Astrocyte of the cerebellum (primary cell): ENCODE measurements around the gene AMDHD1.
A peak's percentile ranks its signal among the peaks of the same experiment; 100 is the strongest.

Experiments used
- DNase-seq: peaks from one replicate; pipeline ENCODE4 v3.0.0-alpha.2; 2011; ENCODE audit warnings: low read depth
- H3K4me3 ChIP-seq: 2 replicates; pipeline ENCODE4 v1.5.1; 2011; ENCODE audit warnings: mild to moderate bottlenecking, low read depth, low read length, moderate library complexity
- in situ Hi-C: cut with HindIII; loops from 2 replicates; pipeline ENCODE4 v1.10.0; 2017; ENCODE audit warnings: low sequenced_read_pairs
- TF ChIP-seq, protein P1 (sequence below): IDR thresholded peaks from 2 replicates; pipeline ENCODE4 v1.5.1; 2012; ENCODE audit warnings: low read length, low read depth, moderate library complexity, mild to moderate bottlenecking; ENCODE audit errors: missing control alignments

AMDHD1 gene

DNA sequence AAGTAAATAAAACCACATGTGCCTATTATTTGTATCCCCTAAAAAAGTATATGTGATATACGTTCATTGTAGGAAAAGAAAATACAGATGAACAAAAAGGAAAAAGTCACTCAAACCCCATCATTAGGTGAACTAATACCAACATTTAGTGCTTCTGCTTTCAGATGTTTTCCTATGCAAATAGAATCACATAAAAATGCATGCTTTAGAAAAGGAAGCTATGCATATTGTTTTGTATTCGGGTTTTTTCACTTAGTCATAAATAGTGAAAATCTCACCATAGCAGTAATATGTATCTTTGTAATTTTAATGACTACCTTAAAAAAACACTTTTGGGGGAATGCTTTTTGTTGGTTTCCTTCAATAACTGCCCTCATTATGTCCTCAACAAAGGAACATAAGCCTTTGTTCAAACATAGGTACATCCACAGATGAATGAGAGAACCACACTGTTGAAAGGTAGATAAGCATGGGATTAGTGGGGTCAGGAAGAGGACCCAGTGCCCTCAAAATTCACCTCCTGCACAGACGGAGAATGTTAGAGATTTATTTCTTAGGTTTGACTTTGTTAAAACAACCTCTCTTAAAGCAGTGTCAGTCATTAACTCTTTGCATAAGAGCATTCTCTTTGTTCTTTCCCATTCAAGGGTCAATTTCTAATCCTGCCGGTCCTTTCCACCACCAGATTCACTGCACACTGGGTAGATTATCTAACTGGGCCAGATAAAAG, 6.5 kb downstream of the AMDHD1 start:
- in situ Hi-C loops, result no loop called here
- H3K4me3 ChIP-seq, result no peak overlapping the region
- DNase-seq, result no peak
- TF ChIP-seq, protein P1, sequence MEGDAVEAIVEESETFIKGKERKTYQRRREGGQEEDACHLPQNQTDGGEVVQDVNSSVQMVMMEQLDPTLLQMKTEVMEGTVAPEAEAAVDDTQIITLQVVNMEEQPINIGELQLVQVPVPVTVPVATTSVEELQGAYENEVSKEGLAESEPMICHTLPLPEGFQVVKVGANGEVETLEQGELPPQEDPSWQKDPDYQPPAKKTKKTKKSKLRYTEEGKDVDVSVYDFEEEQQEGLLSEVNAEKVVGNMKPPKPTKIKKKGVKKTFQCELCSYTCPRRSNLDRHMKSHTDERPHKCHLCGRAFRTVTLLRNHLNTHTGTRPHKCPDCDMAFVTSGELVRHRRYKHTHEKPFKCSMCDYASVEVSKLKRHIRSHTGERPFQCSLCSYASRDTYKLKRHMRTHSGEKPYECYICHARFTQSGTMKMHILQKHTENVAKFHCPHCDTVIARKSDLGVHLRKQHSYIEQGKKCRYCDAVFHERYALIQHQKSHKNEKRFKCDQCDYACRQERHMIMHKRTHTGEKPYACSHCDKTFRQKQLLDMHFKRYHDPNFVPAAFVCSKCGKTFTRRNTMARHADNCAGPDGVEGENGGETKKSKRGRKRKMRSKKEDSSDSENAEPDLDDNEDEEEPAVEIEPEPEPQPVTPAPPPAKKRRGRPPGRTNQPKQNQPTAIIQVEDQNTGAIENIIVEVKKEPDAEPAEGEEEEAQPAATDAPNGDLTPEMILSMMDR, result no peak

DNA sequence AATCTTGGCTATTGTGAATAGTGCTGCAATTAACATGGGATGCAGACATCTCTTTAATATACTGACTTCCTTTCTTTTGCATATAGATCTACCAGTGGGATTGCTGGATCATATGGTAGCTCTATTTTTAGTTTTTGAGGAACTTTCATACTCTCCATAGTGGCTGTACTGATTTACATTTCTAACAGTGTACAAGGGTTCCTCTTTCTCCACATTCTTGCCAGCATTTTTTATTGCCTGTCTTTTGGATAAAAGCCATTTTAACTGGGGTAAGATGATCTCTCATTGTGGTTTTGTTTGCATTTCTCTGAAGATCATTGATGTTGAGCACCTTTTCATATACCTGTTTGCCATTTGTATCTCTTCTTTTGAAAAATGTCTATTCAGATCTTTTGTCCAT, 8.4 kb downstream of the AMDHD1 start:
- TF ChIP-seq, protein P1, result no peak
- in situ Hi-C loops, result no loop called here
- DNase-seq, result no peak
- no peak overlapping the region for H3K4me3 ChIP-seq

DNA sequence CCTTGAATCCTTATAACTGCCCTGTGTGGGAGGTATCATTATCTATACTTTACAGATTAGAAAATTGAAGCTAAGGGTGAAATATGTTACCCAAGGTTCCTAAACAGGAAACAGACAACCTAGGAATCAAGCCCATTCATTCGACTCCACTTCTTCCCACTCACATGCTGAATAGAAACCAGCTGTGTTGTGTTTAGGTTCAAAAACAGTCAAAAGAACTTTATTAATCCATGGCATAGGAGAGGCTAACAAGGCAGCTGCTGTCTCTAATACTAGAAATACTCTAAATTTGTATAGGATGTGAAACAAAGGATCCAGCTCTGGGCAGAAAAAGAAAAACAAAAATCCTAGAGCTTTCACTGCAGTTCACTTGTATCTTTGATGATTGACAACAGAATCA, 9.9 kb downstream of the AMDHD1 start:
- no peak overlapping the region for H3K4me3 ChIP-seq
- DNase-seq, result no peak
- in situ Hi-C loops, result no loop called here

DNA sequence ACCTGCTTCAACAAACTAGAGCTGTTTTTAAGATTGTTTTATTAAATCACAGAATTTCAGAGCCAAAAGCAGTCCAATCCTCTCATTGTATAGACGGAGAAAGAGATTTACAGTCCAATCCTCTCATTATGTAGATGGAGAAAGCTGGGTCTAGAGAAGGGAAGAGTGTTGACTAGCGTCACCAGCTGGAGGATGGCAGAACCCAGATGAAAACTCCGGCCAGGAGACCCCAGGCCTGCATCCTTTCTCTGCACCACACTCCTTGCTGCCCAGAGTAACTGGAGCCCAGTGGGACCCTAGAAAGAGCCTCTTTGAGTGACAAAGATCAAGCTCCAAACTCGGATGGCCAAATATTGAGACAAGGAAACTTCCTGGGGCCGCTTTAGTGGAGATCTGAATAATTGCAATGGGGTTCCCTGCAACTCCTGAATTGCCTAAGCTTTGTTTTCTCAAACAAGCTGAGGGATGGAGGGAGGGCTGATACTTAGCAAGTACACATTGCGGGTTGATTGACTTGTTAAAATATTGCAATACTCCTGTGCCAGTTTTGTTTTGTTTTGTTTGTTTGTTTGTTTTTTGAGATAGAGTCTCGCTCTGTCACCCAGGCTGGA, 12.5 kb downstream of the AMDHD1 start:
- TF ChIP-seq, protein P1, result no peak
- no peak overlapping the region for H3K4me3 ChIP-seq
- in situ Hi-C loops, result no loop called here

More for the DNA sequence above, 9.9 kb downstream of the AMDHD1 start:
- TF ChIP-seq, protein P1, result no peak

DNA sequence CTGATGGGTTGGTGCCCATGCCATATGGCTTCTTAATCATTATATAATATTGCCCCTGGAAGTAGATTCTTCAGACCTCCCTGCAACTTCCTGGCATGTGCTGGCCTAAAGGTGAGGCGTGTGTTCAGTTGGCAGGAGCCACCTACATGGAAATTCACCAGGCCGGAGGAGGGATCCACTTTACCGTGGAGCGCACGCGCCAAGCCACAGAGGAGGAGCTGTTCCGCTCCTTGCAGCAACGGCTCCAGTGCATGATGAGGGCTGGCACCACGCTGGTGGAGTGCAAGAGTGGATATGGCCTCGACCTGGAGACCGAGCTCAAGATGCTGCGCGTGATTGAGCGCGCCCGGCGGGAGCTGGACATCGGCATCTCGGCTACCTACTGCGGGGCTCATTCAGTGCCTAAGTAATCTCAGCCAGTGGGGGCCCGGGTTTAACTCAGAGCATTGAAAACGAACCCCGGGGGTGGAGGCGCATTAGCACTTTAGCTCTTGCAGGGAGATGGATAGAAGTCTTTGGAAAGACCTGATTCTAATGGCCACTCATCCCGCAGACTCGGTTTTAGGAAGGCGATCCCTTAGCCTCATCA, 13.5 kb downstream of the AMDHD1 start:
- in situ Hi-C loops, result no loop called here
- no peak for DNase-seq
- H3K4me3 ChIP-seq, result no peak overlapping the region
- TF ChIP-seq, protein P1, result no peak

More for the DNA sequence above, 12.5 kb downstream of the AMDHD1 start:
- no peak for DNase-seq

DNA sequence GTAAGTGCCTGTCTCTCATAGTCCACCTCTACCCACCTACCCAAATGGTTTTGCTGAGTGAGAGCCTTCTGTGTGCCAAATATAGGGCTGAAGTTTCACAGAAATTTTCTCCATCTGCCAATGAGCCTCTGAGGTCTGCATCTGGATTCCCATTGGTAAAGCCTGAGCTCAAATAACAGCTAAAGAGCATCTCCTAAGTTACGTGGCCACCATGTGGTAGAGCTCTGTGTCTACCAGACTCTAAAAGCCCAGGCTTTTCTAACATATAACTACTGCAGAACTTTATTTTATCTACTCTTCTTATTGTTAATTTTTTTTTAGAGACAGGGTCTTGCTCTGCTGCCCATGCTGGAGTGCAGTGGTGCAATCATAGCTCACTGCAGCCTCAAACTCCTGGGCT, 16.0 kb downstream of the AMDHD1 start:
- no peak overlapping the region for H3K4me3 ChIP-seq
- in situ Hi-C loops, result no loop called here
- no peak for DNase-seq
- TF ChIP-seq, protein P1, result peak; percentile 42
